ENCODE data around the gene MRPL14.

MRPL14 gene

DNA sequence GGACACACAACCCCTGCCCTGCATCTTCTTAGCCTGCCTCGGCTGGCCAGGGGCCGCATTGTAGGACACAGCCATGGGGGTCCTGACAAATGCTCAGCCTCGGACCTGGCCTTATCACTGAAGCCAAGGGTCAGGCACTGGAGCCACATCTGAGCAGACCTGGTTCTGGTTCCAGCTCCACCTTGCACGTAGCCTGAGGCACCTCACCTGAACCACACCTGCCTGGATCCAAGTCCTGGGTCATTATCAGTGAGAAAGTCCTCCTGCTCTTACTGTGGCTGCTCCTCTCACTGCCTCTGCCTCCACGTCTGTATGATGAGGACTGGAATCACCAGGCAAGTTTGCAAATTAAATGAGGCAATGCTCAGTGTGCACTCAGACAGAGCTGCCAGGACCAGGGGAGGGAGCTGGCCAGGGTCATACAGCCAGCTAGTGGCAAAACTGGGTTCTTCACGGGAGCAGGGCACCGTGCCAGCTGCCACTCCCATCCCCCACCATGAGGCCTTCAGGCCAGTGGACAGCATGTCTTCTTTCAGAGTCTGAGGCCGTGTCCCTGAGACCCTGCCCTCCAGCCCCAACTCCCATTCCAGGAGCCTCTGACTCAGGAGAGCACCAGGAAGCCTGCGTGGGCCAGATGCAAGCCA is 40.2 kb downstream of the MRPL14 start:
- H3K4me1 Mint-ChIP-seq = no peaks in the 10 kb centered on the region
- H3K9me3 Mint-ChIP-seq = no peaks in the 10 kb centered on the region
- peaks cover 3% of the 10 kb centered on the region for H3K36me3 Mint-ChIP-seq

DNA sequence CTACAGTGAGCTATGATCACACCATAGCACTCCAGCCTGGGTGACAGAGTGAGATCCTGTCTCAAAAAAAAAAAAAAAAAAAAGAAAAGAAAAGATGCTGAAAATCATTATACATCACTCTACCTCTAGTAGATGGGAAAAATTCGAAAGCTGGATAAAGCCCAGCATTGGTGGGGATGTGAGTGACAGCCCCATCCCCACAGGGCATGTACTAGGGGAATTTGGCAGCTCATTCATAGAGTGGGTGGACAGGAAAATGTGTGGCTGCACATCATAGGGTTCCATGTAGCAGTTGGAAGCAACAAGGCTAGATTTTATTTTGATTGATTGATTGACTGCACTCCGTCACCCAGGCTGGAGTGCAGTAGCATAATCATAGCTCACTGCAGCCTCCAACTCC is 42.0 kb downstream of the MRPL14 start:
- H3K36me3 Mint-ChIP-seq = no peaks in the 10 kb centered on the region
- no peaks in the 10 kb centered on the region for H3K27me3 Mint-ChIP-seq
- no peak overlapping the region for H3K4me3 Mint-ChIP-seq
- no peaks in the 10 kb centered on the region for H3K9me3 Mint-ChIP-seq
- H3K4me1 Mint-ChIP-seq = no peaks in the 10 kb centered on the region
- H3K27ac Mint-ChIP-seq = no peak overlapping the region

More for the DNA sequence above, 40.2 kb downstream of the MRPL14 start:
- Mint-ChIP-seq H3K27ac (no peak overlapping the region), H3K4me3 (no peak overlapping the region), H3K27me3 (no peaks in the 10 kb centered on the region)

DNA sequence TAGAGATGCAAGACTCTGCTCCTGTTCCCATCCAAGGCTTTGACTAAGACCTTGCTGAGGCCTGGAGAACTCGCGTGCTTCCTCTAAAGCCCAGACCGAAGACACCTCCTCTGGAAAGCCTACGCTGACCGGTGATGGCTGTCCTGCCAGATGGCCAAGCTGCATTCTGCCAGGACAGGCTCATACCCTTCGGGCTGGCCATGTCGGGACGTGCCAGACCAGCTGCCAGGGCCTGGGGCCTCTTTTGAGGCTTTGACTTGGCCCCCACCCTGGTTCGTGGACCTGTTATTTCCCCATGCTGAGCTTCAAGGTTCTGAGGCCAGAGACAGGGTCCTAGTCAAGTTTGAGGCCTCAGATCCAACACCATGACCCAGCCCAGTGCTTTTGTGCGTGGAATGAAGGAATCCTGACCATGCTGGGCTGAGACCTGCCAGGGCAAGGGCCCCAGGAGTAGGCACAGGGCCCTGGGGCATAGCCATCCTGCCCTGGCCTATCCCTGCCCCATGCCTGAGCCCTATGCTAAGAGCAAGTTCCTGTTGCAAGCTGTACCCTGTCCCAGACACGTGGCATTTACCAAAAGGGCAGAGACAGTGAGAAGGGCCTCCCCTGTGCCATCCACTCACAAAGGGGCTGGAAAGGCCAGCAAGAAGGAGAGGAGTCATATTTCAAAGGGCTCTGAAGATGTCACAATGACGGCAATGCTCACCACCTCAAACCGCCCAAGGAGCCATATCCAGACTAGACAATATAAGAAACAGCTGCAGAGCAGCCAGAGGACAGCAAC is 42.8 kb downstream of the MRPL14 start:
- no peaks in the 10 kb centered on the region for H3K9me3 Mint-ChIP-seq
- no peaks in the 10 kb centered on the region for H3K4me1 Mint-ChIP-seq
- H3K4me3 Mint-ChIP-seq = no peak overlapping the region
- no peaks in the 10 kb centered on the region for H3K27me3 Mint-ChIP-seq
- no peaks in the 10 kb centered on the region for H3K36me3 Mint-ChIP-seq
- H3K27ac Mint-ChIP-seq = no peak overlapping the region

DNA sequence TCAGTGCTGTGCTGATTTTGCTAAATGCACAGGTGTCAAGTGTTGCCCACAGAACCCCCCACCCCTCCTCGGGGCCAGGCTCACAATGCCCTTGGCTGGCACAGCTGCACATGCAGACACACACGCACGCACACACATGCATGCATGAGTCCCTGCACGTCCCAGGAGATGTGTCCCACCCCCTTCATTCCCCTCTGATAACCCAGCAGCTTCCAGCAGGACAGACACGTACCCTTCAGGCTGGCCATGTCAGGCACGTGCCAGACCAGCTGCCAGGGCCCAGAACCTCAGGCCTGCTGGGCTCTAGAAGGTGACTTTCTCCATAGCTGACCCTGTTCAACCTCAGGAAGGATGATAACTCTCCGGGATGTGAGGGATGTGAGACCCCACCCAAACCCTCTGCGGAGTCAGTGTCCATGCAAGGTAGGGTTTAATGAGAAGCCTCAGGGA is 44.4 kb downstream of the MRPL14 start:
- H3K4me3 Mint-ChIP-seq = no peak overlapping the region

DNA sequence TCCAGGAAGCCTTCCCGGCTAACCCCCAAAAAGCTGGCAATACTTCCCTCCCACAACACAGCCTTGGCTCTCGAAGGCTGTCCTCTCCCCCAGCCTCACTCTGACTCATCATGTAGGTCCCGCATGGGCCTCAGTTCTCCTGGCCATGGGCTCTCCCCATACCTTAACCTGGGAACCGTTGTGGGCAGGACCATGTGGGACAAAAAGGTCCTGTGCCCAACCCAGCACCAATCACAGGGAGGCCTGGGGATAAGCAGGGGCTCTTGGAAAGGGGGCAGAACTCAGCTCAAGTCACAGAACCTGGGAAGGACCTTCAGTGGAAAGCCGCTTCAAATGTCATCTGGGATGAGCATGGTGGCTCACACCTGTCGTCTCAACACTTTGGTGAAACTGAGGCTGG is 45.5 kb downstream of the MRPL14 start:
- Mint-ChIP-seq H3K27me3 (peaks cover 1% of the 10 kb centered on the region), H3K4me3 (no peak overlapping the region), H3K27ac (no peak overlapping the region), H3K36me3 (no peaks in the 10 kb centered on the region), H3K9me3 (no peaks in the 10 kb centered on the region), H3K4me1 (no peaks in the 10 kb centered on the region)

More for the DNA sequence above, 44.4 kb downstream of the MRPL14 start:
- Mint-ChIP-seq H3K9me3 (no peaks in the 10 kb centered on the region), H3K36me3 (no peaks in the 10 kb centered on the region), H3K27me3 (peaks cover 1% of the 10 kb centered on the region), H3K4me1 (no peaks in the 10 kb centered on the region), H3K27ac (no peak overlapping the region)

DNA sequence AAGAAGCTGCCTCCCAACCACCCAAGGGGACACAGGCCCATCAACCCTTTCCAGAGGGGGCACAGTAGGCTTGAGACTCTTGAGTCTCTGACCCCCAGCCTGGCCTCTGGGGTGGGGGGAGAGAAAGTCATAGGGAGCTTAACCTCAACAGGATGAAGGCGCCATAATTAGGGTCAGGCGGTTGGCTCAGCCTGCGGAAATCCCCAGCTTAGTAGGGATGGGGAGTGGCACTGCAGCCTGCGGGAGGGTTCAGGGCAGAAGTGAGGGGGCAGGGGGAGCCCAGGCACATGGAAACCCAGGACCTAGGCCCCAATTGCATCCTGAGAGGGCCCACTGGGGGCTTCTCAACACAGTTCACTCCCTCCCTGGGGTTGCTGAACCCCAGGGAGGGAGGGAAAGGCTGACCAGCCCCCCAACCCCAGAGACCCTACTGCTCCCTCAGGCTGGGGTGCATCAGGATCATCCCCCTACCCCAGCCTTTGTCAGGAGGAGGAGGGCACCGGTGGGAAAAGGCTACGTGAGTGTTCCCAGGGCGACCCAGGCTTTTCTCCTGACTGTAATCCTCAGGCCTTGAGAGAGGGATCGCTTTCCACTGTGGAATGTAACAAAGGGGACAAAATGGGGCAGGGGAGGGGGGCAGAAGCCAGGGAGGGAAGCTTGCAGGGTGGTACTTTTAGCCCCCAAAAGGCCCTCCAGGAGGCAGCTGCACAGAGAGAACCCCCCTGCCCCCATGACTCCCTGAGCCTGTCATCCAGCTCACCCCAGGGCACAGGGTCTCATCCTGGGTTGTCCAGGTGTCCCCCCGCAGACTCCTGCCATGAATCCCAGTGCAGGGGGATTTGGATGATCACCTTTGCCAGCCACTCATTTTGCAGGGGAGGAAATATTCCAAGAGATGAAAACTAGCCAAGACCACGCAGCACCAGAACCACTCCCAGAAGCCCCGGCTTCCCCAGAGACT is 46.4 kb downstream of the MRPL14 start:
- Mint-ChIP-seq H3K27ac (no peak overlapping the region), H3K4me3 (no peak overlapping the region), H3K9me3 (no peaks in the 10 kb centered on the region), H3K4me1 (no peaks in the 10 kb centered on the region), H3K27me3 (peaks cover 1% of the 10 kb centered on the region), H3K36me3 (no peaks in the 10 kb centered on the region)

DNA sequence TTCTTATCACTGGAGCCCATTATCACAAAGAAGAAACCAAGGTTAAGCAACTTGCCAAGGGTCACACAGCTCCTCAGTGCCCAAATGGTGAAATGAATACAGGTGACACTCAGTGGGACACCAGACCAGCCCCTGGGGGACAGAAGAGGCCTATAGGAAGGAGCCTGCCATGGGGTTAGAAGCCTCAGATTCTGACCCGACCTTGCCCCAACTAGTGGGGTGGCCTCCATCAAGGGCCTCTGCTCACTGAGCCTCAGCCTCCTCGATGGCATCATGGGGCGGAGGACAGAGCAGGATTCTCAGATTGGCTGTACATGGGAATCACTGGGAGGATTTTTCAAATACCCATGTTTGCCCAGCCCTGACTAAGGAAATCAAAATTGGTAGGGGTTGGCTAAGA is 47.6 kb downstream of the MRPL14 start:
- H3K4me1 Mint-ChIP-seq = peaks cover 1% of the 10 kb centered on the region
- H3K27ac Mint-ChIP-seq = no peak overlapping the region
- peaks cover 3% of the 10 kb centered on the region for H3K27me3 Mint-ChIP-seq
- no peaks in the 10 kb centered on the region for H3K9me3 Mint-ChIP-seq
- H3K4me3 Mint-ChIP-seq = no peak overlapping the region
- no peaks in the 10 kb centered on the region for H3K36me3 Mint-ChIP-seq

DNA sequence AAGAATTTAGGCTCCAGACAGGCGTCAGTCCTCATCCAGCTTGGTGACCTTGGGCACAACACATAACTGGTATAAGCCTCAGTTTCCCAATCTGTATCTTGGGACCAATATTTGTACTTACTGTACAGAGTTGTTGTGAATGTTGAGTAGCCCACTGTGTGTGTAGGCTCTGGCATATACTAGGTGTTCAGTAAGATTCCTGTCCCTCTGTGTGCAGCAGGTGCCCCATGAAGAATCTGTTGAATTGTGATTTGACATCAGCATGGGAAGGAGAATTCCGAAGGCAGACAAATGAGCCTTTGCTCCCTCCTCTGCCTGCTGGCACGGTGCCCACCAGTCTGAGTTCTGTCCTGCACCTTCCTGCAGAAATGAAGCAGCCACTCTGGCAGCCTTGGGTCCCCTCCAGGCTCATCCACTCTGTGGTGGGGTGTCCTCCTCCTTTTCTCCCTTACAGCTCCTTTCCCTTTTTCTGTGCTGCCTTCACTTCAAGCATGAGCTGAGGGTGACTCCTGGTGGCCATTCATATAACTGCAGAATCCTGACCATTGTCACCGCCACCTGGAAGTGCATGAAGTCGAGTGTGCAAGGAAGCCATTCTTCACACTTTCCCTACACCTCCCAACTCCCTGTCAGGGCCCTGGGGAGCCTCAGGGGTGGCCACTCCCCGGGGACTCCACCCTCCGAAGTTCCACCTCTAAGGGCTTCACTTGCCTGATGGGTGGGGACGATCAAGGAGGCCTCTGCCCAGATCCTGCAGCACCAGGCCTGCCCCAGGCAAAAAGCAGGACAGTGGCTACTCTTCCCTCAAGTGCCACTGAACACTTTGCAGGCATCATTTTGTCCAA is 48.2 kb downstream of the MRPL14 start:
- Mint-ChIP-seq H3K9me3 (no peaks in the 10 kb centered on the region), H3K4me1 (peaks cover 7% of the 10 kb centered on the region), H3K4me3 (no peak overlapping the region), H3K27ac (no peak overlapping the region), H3K27me3 (peaks cover 5% of the 10 kb centered on the region), H3K36me3 (no peaks in the 10 kb centered on the region)

DNA sequence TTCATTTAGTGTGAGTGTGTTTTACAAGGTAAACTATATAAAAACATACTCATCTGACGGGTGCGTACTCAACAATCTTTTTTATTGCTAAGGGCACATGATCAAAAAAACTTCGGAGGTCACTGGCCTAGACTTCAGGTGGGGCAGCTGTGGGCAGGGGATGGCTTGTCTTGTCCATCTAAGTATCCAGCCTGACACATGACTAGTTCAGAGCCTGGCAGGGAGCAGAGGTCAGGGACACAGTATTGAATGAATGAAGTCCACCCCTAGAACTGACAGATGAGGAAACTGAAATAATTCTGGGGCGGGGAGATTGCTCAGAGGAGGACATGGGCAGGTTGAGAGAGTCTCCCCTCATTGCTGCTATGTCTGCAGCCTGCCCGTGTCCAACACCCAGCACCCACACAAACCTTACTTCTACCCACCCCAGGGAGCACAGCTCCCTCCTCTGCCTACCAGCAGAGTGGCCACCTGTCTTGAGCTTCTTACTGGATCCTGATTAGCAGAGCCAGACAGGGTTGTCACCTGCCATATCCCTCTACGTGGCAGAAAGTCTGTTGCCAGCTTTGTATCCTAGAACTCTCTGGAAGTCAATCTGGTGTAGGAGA is 48.9 kb downstream of the MRPL14 start:
- peaks cover 5% of the 10 kb centered on the region for H3K27me3 Mint-ChIP-seq
- H3K9me3 Mint-ChIP-seq = no peaks in the 10 kb centered on the region
- no peak overlapping the region for H3K4me3 Mint-ChIP-seq
- no peak overlapping the region for H3K27ac Mint-ChIP-seq
- peaks cover 13% of the 10 kb centered on the region for H3K4me1 Mint-ChIP-seq
- no peaks in the 10 kb centered on the region for H3K36me3 Mint-ChIP-seq

DNA sequence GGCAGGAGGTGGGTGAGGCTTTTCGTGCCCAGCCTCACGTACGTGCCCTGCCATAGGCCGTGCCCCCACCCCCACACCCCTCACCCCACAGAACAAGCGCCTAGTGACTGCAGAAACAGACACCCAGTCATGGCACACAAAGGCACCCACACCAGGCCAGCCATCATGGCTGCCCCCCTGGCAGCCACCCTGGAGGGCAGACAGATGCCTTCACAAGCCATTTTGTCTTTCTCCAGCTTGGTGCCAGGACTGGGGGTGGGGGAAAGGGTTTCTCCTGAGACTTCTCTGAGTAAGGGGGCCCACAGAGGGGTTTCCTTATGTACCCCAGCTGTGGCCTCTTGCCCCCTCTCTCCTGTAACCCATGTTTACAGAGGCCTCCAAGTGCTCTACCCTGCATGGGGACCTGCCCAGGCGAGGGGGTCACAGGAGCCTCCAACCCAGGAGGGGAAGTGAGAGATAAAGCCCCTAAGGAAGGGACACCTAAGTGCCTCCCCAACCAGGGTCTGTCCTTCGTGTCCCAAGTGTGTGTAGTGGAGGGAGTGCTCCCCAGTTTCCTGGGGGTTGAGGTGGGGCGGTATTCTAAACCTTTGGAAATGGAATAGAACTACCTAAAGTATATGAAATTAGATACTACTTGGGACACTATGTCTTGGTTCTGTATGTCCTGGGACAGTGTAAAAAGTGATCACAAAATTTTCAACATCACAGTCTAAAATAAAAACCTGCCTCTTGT is 49.9 kb downstream of the MRPL14 start:
- peaks cover 13% of the 10 kb centered on the region for H3K4me1 Mint-ChIP-seq
- H3K27me3 Mint-ChIP-seq = peaks cover 5% of the 10 kb centered on the region
- no peaks in the 10 kb centered on the region for H3K9me3 Mint-ChIP-seq
- no peak overlapping the region for H3K27ac Mint-ChIP-seq
- H3K4me3 Mint-ChIP-seq = no peak overlapping the region
- no peaks in the 10 kb centered on the region for H3K36me3 Mint-ChIP-seq

DNA sequence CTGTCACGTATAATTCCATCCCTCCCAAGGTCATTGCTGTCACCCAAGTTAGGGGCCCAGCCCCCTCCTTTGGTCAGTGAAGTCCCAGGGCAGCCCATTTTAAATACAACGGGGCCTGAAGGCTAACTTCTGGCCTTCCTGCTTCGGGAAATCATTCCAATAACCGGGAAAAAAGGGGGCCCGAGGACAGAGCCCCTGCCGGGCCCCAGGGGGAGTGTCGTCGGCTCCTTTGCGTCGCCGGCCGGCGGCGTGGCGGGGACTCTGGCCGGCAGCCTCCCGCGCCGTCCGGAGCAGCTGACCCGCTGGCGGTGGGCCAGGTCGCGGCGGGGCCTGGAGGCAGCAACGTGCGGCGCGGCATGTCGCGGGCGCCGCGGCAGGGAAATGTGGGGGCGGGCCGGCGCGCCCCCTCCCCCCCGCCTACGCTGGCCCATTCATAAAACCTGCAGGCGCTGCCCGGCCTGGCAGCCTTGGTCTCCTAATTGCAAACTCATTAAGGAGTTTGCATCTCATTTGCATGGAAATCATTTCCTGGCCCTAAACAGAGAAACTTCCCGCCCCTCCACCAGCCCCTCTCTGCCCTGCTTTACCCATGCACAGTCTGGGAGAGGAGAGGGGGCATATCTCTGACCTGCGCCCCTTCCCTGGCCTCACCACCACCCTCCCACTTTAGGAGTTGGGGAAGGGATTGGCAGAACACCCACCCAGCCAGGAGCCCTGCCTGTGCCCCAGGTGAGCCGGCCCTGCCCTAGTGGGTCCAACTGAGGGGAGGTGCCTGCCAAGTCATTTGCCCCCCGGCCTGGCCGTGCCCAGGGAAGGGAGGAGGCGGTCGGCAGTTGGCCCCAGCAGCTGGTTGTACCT is 50.7 kb downstream of the MRPL14 start:
- Mint-ChIP-seq H3K27ac (no peak overlapping the region), H3K4me1 (peaks cover 13% of the 10 kb centered on the region), H3K4me3 (no peak overlapping the region), H3K9me3 (no peaks in the 10 kb centered on the region), H3K36me3 (no peaks in the 10 kb centered on the region), H3K27me3 (peaks cover 5% of the 10 kb centered on the region)

DNA sequence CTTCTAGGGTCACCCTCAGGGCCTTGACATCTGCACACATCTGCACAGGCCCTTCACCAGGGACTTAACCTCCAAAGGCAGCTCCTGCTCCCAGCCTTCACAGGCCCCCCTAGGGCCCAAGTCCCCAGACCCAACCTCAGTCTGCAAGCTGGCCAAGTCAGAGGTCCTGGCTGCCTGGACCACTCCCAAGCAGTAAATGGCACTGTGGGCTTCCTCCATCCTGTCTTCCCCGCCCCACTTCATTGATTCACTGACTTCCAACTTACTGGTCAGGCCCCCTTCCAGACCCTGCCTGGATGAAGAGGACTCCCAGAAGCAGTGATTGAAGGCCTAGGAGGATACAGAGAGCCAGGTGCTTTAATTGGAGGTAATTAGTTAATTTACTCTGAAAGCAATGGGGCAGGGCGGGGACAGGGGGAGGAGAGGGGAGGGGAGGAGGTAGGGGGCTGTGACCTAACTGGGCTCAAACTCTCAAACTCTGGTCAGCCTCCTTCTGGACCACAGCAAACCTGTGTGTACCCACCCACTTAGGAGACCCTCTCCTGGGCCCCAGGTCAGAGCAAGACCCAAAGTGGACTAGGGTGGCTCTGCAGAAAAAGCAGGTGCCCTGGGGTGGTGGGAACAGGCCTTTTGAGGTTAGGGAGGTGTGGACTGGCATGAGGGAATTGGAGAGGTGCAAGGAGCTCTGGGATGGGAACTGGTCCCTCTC is 51.5 kb downstream of the MRPL14 start:
- no peaks in the 10 kb centered on the region for H3K9me3 Mint-ChIP-seq
- no peak overlapping the region for H3K27ac Mint-ChIP-seq
- H3K27me3 Mint-ChIP-seq = peaks cover 5% of the 10 kb centered on the region
- H3K36me3 Mint-ChIP-seq = no peaks in the 10 kb centered on the region
- H3K4me3 Mint-ChIP-seq = no peak overlapping the region
- H3K4me1 Mint-ChIP-seq = peaks cover 13% of the 10 kb centered on the region

Measured in activated naive CD4-positive, alpha-beta T cell treated with anti-CD3 and anti-CD28 coated beads, Interleukin-2, amount 50 U/mL, for 24 hours (primary cell).